Islet precursor cell (in vitro differentiated cells): Measurements from ENCODE around the gene SELENOS.

Source experiments
- DNase-seq: peaks from one replicate; pipeline ENCODE4 v3.0.0-alpha.2; 2018

SELENOS gene

DNA sequence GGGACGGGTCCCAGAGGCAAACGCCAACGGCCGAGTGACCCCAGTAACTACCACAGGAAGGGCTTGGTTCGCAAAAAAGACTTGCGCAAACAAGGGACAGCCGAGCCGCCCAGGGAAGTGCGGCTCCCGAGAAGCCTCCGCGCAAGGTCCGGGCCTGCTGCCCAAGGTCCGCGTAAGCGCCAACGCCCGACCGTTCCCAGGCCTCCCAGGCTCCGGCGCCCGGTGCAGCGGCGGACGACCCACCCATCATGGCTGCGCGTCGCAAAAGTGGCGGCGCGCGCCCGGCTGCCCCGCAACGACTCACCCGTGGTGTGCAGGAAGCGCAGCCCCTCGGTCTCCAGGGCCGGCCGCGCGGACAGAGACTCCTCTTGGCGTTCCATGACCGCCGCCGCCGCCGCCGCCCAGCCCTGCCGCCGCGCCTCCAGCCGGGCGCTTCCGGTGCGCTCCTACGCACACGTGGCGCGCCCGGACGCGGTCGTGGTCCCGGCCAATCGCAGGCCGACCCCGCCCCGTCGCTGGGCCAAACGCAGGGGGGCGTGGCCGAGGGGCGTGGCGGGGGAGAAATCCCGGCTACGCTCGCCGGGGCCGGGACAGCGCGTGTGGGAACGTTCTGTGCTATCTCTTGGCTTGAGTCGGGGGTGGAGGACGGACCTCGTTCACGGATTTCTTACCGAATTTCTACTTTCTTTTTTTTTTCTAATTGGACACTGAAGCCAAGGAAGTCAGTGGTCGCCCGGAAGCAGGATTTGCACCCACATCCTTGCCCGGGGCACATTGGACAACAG, at the start of gene SELENOS:
Gene SELENOS, minus strand, starts transcription at position 448 of the 785 bp plus-strand sequence. Its CDS starts 68 bp downstream, at position 380.
- peak; percentile 91 for DNase-seq

- DNase-seq: peak; percentile 36
Measured at GRCh38 chr15:101326462-101327146, 49.3 kb upstream of the SELENOS start.

DNA sequence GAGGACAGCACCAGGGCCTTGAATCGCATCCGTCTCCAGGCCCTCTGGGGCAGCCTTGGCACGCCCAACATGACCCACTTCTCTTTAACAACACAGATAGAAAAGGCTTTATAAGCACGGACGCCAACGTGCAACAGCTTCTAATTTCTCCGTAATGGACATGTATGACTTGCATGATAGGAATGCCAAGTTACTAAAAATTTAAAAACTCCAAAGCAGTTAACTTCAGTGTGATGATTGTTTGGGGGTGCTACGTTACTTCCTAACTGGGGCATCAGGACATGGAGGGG, 48.7 kb upstream of the SELENOS start:
- peak; percentile 40 for DNase-seq

- peak; percentile 40 for DNase-seq
Measured at GRCh38 chr15:101325263-101326025, 48.2 kb upstream of the SELENOS start.

GRCh38 chr15:101324524-101325177, 47.4 kb upstream of the SELENOS start:
- peak; percentile 35 for DNase-seq

DNA sequence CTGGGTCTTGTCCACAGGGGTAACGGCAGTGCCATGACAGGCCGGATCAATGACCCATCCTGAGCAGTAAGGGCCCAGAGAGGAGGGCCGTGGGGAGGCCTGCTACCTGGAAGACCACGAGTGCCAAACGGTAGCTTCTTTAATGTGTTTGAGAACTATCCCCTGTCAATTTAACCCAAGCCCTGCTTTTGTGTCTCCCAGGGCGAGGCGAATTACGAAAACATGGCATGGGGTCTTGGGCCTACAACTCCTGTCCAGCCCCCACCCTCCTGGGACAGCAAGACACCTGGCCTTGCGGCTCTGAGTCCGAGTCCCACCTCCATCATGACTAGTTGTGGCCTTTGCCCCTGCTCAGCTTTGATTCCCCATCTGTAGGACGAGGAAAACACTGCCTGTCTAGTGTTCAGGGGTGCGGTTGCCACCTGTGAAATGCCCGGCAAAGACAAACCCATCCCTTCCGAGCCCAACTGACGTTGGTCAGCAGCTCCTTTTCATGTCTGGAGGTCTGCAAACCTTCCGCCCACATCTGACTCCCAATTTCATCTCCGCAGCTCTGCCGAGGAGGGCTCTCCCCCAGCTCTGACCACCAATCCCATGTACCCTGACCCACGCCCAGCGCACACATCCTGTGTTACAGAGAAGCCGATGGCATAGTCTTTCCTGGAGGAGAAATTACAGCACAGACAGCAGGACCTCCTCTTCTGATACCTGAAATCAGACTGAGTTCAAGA, 46.7 kb upstream of the SELENOS start:
- DNase-seq: peak; percentile 33

DNA sequence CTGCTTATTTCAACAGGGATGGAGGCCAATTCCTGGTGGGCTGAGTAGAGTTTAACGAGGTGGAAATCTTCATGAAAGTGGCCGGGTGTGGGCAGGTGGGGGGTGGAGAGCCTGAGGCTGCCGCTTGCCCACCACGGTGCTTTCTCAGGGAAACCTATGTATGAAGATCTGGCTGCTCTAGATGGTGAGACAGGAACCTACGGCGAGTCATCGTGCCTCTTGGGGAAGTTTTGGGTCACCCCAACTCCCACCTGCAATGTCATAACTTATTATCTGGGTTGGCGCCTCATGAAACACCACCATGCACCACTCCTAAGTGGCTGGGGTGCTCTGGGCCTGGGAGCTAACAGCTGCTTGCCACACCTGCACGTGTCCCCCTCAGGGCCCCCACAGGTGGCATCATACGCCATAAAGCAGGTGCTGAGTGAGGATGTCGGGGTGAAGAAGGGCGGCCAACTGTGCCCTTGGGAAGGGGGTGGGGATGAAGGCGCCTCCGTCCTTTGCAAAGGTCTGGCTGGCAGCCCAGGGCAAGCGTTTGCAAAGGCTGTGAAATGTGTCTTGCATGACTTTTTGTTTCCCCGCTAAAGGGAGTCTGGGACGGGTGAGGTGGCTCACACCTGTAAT, 45.7 kb upstream of the SELENOS start:
- DNase-seq: peak; percentile 41

DNA sequence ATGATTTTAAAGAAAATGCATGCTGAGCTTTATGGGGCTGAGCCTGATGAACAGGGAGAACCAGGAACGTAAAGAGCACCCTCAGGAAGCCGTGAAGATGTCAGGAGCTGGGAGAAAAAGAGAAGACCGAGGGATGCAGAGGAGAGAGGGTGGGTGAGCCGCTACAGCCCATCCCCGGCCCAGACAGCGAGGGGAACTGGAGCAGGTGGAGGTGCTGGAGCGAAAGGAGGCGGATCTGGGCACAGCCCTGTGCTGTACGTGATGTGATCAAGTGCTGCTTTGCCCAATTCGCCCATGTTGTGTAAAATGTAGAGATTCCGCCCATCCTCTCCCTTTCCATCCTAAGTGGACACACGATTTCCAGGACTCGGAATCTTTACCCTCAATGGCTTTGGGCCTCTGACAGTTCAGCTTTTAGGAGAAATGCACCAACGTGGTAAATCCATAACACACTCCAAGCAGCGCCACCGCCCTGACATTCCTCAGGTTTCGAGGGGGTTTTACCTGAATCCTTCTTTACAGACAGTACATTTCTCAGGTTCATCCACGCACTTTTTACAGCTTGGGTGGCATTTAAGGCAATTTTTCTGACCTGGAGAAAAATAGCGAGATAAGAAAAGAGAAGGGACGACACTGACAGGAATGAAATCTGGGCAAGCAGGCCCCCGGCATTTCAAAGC, 44.9 kb upstream of the SELENOS start:
- DNase-seq: peak; percentile 37

- DNase-seq: peak; percentile 75
Measured at GRCh38 chr15:101320501-101321052, 43.3 kb upstream of the SELENOS start.

GRCh38 chr15:101318839-101319238, 41.6 kb upstream of the SELENOS start:
- DNase-seq: peak; percentile 51

- peak; percentile 56 for DNase-seq
Measured at GRCh38 chr15:101318147-101318819, 41.0 kb upstream of the SELENOS start.

DNA sequence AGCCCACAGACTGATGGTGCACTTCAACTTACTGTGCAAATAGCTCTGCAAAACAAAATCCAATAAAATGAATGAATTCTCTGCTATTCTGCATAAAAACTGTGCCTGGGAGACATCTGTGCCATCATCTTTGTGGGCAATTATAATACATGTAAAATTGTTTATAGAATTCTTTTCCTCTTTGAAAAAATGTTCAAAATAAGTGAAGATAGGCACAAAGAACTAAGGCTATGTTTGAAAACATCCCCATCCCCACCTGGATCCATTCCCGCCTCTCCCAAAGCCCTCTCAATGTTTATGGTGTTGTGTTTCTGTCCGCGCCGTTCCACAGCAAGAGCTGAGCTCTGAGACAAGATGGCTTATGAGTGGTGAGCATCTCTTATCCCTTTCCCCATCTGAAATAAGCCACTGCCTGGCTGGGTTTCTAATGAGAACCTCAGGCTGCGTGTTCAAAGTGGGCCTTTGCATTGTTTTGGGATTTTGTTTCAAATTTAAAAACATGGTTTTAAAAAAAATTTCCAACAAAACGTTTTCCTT, 40.1 kb upstream of the SELENOS start:
- DNase-seq: no peak

- DNase-seq: no peak
Measured at GRCh38 chr15:101316529-101316928, 39.2 kb upstream of the SELENOS start.

DNA sequence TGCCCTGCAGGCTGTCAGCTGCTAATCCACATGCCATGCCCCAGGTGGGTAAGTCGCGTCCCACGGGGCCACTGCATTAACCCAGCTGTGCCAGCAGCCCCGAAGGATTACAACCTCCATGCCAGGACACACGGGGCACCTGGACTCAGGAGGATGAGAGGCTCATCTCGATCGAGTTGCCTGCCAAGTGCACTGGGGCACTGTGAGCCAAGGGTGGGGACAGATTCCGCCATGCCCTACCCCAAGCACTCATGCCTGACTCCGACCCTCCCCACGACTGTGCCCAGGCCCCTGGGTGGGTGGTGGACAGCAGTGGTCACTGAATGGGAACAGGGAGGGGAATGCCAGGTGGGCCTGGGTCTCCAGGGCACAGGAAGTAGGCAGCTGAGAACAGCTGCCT, 38.5 kb upstream of the SELENOS start:
- peak; percentile 36 for DNase-seq

GRCh38 chr15:101314336-101315125, 37.2 kb upstream of the SELENOS start:
- DNase-seq: peak; percentile 49

- DNase-seq: peak; percentile 43
Measured at GRCh38 chr15:101313041-101313761, 35.9 kb upstream of the SELENOS start.

DNA sequence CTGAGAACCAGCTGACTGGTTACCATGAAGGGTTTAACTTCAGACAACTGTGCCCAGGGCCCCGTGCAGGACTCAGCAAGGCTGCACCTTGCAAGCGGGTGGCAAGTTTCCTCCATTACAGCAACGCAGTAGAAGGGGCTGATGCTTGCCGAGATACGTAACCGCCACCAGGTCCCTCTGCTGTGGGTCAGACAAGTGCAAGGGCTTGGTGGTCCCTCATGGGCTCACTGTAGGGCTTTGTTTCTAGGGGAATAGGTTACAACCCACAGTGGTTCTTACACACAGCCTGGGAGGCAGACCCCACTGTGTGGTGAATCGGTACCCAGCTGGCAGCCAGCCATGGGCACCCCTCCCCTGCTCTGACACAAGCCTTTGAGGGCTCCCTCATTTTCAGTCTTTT, 33.2 kb upstream of the SELENOS start:
- DNase-seq: peak; percentile 22

- DNase-seq: peak; percentile 32
Measured at GRCh38 chr15:101310161-101310480, 32.8 kb upstream of the SELENOS start.
